HEK293T (cell line): Measurements from ENCODE around the gene LTB4R2.

Source experiments
- ARNT ChIP-seq: fragments of 450-650 bp; IDR thresholded peaks from 2 replicates; pipeline ENCODE4 v1.6.1; 2017; ENCODE audit warnings: mild to moderate bottlenecking
- BHLHE40 ChIP-seq: fragments of 450-650 bp; IDR thresholded peaks from 2 replicates; pipeline ENCODE4 v1.6.1; 2016; ENCODE audit warnings: mild to moderate bottlenecking, moderate library complexity, borderline replicate concordance
- ELF4 ChIP-seq: fragments of 450-650 bp; IDR thresholded peaks from 2 replicates; pipeline ENCODE4 v1.6.1; 2017; ENCODE audit warnings: antibody characterized with exemption
- FOXA1 ChIP-seq: fragments of 450-650 bp; IDR thresholded peaks from 2 replicates; pipeline ENCODE4 v1.6.1; 2016; ENCODE audit warnings: mild to moderate bottlenecking
- FOXK2 ChIP-seq: fragments of 450-650 bp; IDR thresholded peaks from 2 replicates; pipeline ENCODE4 v1.6.1; 2016; ENCODE audit warnings: mild to moderate bottlenecking
- FOXM1 ChIP-seq: fragments of 450-650 bp; IDR thresholded peaks from 2 replicates; pipeline ENCODE4 v1.6.1; 2017; ENCODE audit warnings: mild to moderate bottlenecking, borderline replicate concordance
- HDGF ChIP-seq: fragments of 450-650 bp; IDR thresholded peaks from 2 replicates; pipeline ENCODE4 v1.6.1; 2017; ENCODE audit warnings: antibody characterized with exemption, borderline replicate concordance
- LEF1 ChIP-seq: fragments of 450-650 bp; IDR thresholded peaks from 2 replicates; pipeline ENCODE4 v1.6.1; 2017; ENCODE audit warnings: mild to moderate bottlenecking, borderline replicate concordance
- NFRKB ChIP-seq: fragments of 450-650 bp; IDR thresholded peaks from 2 replicates; pipeline ENCODE4 v1.6.1; 2016; ENCODE audit warnings: mild to moderate bottlenecking, moderate library complexity
- SP1 ChIP-seq: fragments of 450-650 bp; IDR thresholded peaks from 2 replicates; pipeline ENCODE4 v1.6.1; 2017
- SUZ12 ChIP-seq: fragments of 450-650 bp; IDR thresholded peaks from 2 replicates; pipeline ENCODE4 v1.6.1; 2016; ENCODE audit warnings: mild to moderate bottlenecking
- TF ChIP-seq, protein P1 (sequence below): fragments of 450-650 bp; IDR thresholded peaks from 2 replicates; pipeline ENCODE4 v1.6.1; 2016

DNA sequence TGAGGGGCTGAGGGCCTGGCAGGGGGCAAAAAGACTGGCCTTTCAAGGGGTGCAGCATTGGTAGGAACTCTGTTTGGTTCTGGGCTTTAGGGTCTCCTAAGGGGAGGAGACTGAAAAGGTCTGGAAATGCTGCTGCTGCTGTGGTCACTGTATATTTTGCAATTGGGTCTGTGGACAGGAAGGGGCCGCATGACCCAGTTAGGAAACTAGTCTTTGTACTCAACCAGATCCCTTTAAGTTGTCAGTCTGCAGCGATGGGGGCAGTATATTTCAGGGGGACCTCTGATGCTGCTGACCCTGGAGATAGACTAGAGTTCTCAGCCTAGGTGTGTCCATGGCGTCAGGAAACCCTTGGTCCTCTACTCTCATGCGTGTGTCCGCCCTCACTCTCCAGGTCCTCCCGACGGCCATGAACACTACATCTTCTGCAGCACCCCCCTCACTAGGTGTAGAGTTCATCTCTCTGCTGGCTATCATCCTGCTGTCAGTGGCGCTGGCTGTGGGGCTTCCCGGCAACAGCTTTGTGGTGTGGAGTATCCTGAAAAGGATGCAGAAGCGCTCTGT is 5.4 kb downstream of the LTB4R2 start:
- TF ChIP-seq LEF1 (no peak), FOXA1 (no peak), FOXK2 (no peak), SP1 (no peak), ARNT (no peak), FOXM1 (no peak), SUZ12 (no peak), BHLHE40 (no peak), HDGF (no peak), ELF4 (no peak), NFRKB (no peak)
- TF ChIP-seq, protein P1, sequence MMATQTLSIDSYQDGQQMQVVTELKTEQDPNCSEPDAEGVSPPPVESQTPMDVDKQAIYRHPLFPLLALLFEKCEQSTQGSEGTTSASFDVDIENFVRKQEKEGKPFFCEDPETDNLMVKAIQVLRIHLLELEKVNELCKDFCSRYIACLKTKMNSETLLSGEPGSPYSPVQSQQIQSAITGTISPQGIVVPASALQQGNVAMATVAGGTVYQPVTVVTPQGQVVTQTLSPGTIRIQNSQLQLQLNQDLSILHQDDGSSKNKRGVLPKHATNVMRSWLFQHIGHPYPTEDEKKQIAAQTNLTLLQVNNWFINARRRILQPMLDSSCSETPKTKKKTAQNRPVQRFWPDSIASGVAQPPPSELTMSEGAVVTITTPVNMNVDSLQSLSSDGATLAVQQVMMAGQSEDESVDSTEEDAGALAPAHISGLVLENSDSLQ: no peak
